AG04449 (cell line): Measurements from ENCODE around the gene EIF4A2.
"Not testable (repeated sequence)": the region's sequence is repeated elsewhere in the genome, so short reads cannot be mapped to it uniquely, and the experiment has no call there.

Experiments used
- CTCF ChIA-PET: fragments of 350-600 bp; formaldehyde crosslinking; extraction: SDS; loops from one replicate; lab custom pipeline; 2021; ENCODE audit warnings: antibody characterized with exemption; lab: Yijun Ruan, JAX
- POLR2A ChIA-PET: fragments of 400-600, 350-600 bp; formaldehyde crosslinking; extraction: SDS; loops from one replicate; lab custom pipeline; 2020; ENCODE audit warnings: antibody characterized with exemption, inconsistent platforms; lab: Yijun Ruan, JAX
- DNase-seq: peaks from one replicate; pipeline ENCODE4 v3.0.0-alpha.2; 2010; ENCODE audit warnings: low read depth, low spot score
- H3K4me3 ChIP-seq: 2 replicates; pipeline ENCODE4 v1.5.1; 2011; ENCODE audit warnings: low read depth, mild to moderate bottlenecking, control low read depth, low read length
- CTCF ChIP-seq: IDR thresholded peaks from one replicate; pipeline ENCODE4 v1.5.1; 2011; ENCODE audit warnings: mild to moderate bottlenecking, moderate library complexity, low read length, control low read depth, inconsistent platforms; ENCODE audit not compliant: insufficient read depth; ENCODE audit errors: missing control alignments

The EIF4A2 gene

GRCh38 chr3:186814100-186814499, 30.7 kb downstream of the EIF4A2 start:
- CTCF ChIA-PET, result interaction anchor here (1.5 kb wide), 1 partner anchor 197 kb away, joined by 5 read pairs; no protein-coding TSS in a partner anchor

GRCh38 chr3:186815435-186815834, 32.1 kb downstream of the EIF4A2 start:
- no peak for DNase-seq
- H3K4me3 ChIP-seq, result no peak overlapping the region
- ChIA-PET POLR2A (no interaction called here), CTCF (no interaction called here)
- TF ChIP-seq CTCF, result no peak

More at GRCh38 chr3:186814100-186814499, 30.7 kb downstream of the EIF4A2 start:
- no peak for TF ChIP-seq CTCF
- POLR2A ChIA-PET, result no interaction called here
- DNase-seq, result no peak
- no peak overlapping the region for H3K4me3 ChIP-seq

GRCh38 chr3:186818516-186818915, 35.1 kb downstream of the EIF4A2 start:
- POLR2A ChIA-PET, result interaction anchor here (4.2 kb wide), 1 partner anchor 34 kb away, joined by 20 read pairs; the partner anchor contains the start of gene EIF4A2
- CTCF ChIA-PET, result interaction anchor here (0.7 to 6.7 kb wide), 5 partner anchors 10 to 537 kb away, joined by 3 to 140 read pairs (median 4); partner anchors contain the start of genes AHSG and RFC4
- no peak for DNase-seq
- no peak for TF ChIP-seq CTCF
- H3K4me3 ChIP-seq, result no peak overlapping the region

- no peak for DNase-seq
- CTCF ChIA-PET, result interaction anchor here (0.6 to 6.7 kb wide), 6 partner anchors 10 to 538 kb away, joined by 3 to 140 read pairs (median 4); partner anchors contain the start of genes AHSG and RFC4
- no peak overlapping the region for H3K4me3 ChIP-seq
- TF ChIP-seq CTCF, result no peak
- POLR2A ChIA-PET, result interaction anchor here (4.2 kb wide), 1 partner anchor 35 kb away, joined by 20 read pairs; the partner anchor contains the start of gene EIF4A2
Measured at GRCh38 chr3:186818956-186819355, 35.6 kb downstream of the EIF4A2 start.

- ChIA-PET POLR2A (interaction anchor here (0.7 to 4.2 kb wide), 4 partner anchors 15 to 383 kb away, joined by 3 to 20 read pairs (median 7); partner anchors contain the start of genes EIF4A2 and RFC4), CTCF (interaction anchor here (0.7 to 6.7 kb wide), 44 partner anchors 9 to 897 kb away, joined by 3 to 140 read pairs (median 4); partner anchors contain the start of genes AHSG, DNAJB11, EIF4A2 and RFC4)
- TF ChIP-seq CTCF, result peak; percentile 35
- H3K4me3 ChIP-seq, result peak overlapping the region; percentile 48
- DNase-seq, result peak; percentile 72
Measured at GRCh38 chr3:186821429-186822387, 38.3 kb downstream of the EIF4A2 start.

GRCh38 chr3:186822388-186822759, 39.0 kb downstream of the EIF4A2 start:
- CTCF ChIA-PET, result interaction anchor here (0.8 to 6.7 kb wide), 26 partner anchors 10 to 879 kb away, joined by 3 to 140 read pairs (median 5); partner anchors contain the start of genes AHSG, EIF4A2, RFC4 and ST6GAL1
- POLR2A ChIA-PET, result interaction anchor here (1.7 to 4.2 kb wide), 2 partner anchors 38 to 205 kb away, joined by 11 to 20 read pairs; partner anchors contain the start of gene EIF4A2
- H3K4me3 ChIP-seq, DNase-seq: not testable (repeated sequence)
